Stimulated activated effector memory CD8-positive, alpha-beta T cell treated with anti-CD3 and anti-CD28 coated beads, Interleukin-12 subunit alpha, Interleukin-12 subunit beta, amount 100 ng/mL, for 72 hours (primary cell): ENCODE data around the gene MLNR.

Experiments
- ATAC-seq: fragments of 150-1000 bp; cut with Tn5 transposase; 2 replicates; pipeline ENCODE4 v1.10.0; 2021
- DNase-seq, 2 donors: peaks; one replicate each; pipeline ENCODE4 v3.0.0; 2021 to 2022; ENCODE audit warnings: low spot score in 2 of 2
- H3K27ac Mint-ChIP-seq: one replicate; pipeline ENCODE4 v1.8.0; 2022; ENCODE audit warnings: mild to moderate bottlenecking, mixed read lengths
- H3K36me3 Mint-ChIP-seq: one replicate; pipeline ENCODE4 v1.8.0; 2022; ENCODE audit warnings: mild to moderate bottlenecking, mixed read lengths
- H3K4me1 Mint-ChIP-seq: one replicate; pipeline ENCODE4 v1.8.0; 2022; ENCODE audit warnings: mixed read lengths
- H3K4me3 Mint-ChIP-seq: one replicate; pipeline ENCODE4 v1.8.0; 2022; ENCODE audit warnings: mild to moderate bottlenecking, mixed read lengths
- H3K9me3 Mint-ChIP-seq: one replicate; pipeline ENCODE4 v1.8.0; 2022; ENCODE audit warnings: mixed read lengths

MLNR gene

GRCh38 chr13:49248622-49249002 lies 28.5 kb downstream of the MLNR start:
- no peak for ATAC-seq
- peak in 1 of 2 donors; percentile 59 for DNase-seq
- Mint-ChIP-seq H3K9me3 (no peaks in the 10 kb centered on the region), H3K36me3 (peaks cover 18% of the 10 kb centered on the region), H3K4me3 (peak overlapping the region; percentile 97), H3K27ac (peak overlapping the region; percentile 98), H3K4me1 (peaks cover 32% of the 10 kb centered on the region)

GRCh38 chr13:49251326-49251725 lies 31.2 kb downstream of the MLNR start:
- H3K27ac Mint-ChIP-seq = no peak overlapping the region
- no peak for ATAC-seq
- H3K4me3 Mint-ChIP-seq = no peak overlapping the region
- peaks cover 49% of the 10 kb centered on the region for H3K4me1 Mint-ChIP-seq
- H3K36me3 Mint-ChIP-seq = peaks cover 31% of the 10 kb centered on the region
- no peaks in the 10 kb centered on the region for H3K9me3 Mint-ChIP-seq
- DNase-seq = no peak

GRCh38 chr13:49253310-49253709 lies 33.2 kb downstream of the MLNR start:
- H3K4me3 Mint-ChIP-seq = no peak overlapping the region
- peaks cover 41% of the 10 kb centered on the region for H3K4me1 Mint-ChIP-seq
- H3K36me3 Mint-ChIP-seq = peaks cover 30% of the 10 kb centered on the region
- ATAC-seq (peak; percentile 61), DNase-seq (no peak)
- no peaks in the 10 kb centered on the region for H3K9me3 Mint-ChIP-seq
- peak overlapping the region; percentile 43 for H3K27ac Mint-ChIP-seq

GRCh38 chr13:49254007-49254406 lies 33.9 kb downstream of the MLNR start:
- ATAC-seq (no peak), DNase-seq (no peak)
- no peak overlapping the region for H3K4me3 Mint-ChIP-seq
- H3K9me3 Mint-ChIP-seq = no peaks in the 10 kb centered on the region
- peak overlapping the region; percentile 43 for H3K27ac Mint-ChIP-seq
- peaks cover 34% of the 10 kb centered on the region for H3K4me1 Mint-ChIP-seq
- H3K36me3 Mint-ChIP-seq = peaks cover 31% of the 10 kb centered on the region

- no peaks in the 10 kb centered on the region for H3K9me3 Mint-ChIP-seq
- no peak overlapping the region for H3K4me3 Mint-ChIP-seq
- no peak overlapping the region for H3K27ac Mint-ChIP-seq
- H3K36me3 Mint-ChIP-seq = peaks cover 33% of the 10 kb centered on the region
- peaks cover 22% of the 10 kb centered on the region for H3K4me1 Mint-ChIP-seq
- DNase-seq (no peak), ATAC-seq (no peak)
Observed at GRCh38 chr13:49256841-49257240, 36.7 kb downstream of the MLNR start.

GRCh38 chr13:49258089-49258796 lies 38.1 kb downstream of the MLNR start:
- DNase-seq (no peak), ATAC-seq (no peak)
- peaks cover 40% of the 10 kb centered on the region for H3K36me3 Mint-ChIP-seq
- H3K27ac Mint-ChIP-seq = peak overlapping the region; percentile 54
- no peaks in the 10 kb centered on the region for H3K9me3 Mint-ChIP-seq
- H3K4me1 Mint-ChIP-seq = peaks cover 25% of the 10 kb centered on the region
- H3K4me3 Mint-ChIP-seq = peak overlapping the region; percentile 60

GRCh38 chr13:49259586-49259985 lies 39.4 kb downstream of the MLNR start:
- Mint-ChIP-seq H3K4me1 (peaks cover 15% of the 10 kb centered on the region), H3K4me3 (no peak overlapping the region), H3K36me3 (peaks cover 40% of the 10 kb centered on the region), H3K9me3 (no peaks in the 10 kb centered on the region), H3K27ac (peak overlapping the region; percentile 17)
- no peak for DNase-seq
- no peak for ATAC-seq

- no peak overlapping the region for H3K4me3 Mint-ChIP-seq
- no peak overlapping the region for H3K27ac Mint-ChIP-seq
- H3K9me3 Mint-ChIP-seq = no peaks in the 10 kb centered on the region
- peaks cover 6% of the 10 kb centered on the region for H3K4me1 Mint-ChIP-seq
- no peak for DNase-seq
- peaks cover 35% of the 10 kb centered on the region for H3K36me3 Mint-ChIP-seq
- peak; percentile 79 for ATAC-seq
Observed at GRCh38 chr13:49262634-49263033, 42.5 kb downstream of the MLNR start.

GRCh38 chr13:49265822-49266221 lies 45.7 kb downstream of the MLNR start:
- ATAC-seq (no peak), DNase-seq (no peak)
- H3K36me3 Mint-ChIP-seq = peaks cover 39% of the 10 kb centered on the region
- H3K4me1 Mint-ChIP-seq = peaks cover 7% of the 10 kb centered on the region
- H3K27ac Mint-ChIP-seq = no peak overlapping the region
- no peaks in the 10 kb centered on the region for H3K9me3 Mint-ChIP-seq
- no peak overlapping the region for H3K4me3 Mint-ChIP-seq

GRCh38 chr13:49271264-49271663 lies 51.1 kb downstream of the MLNR start:
- DNase-seq (no peak), ATAC-seq (peak; percentile 95)
- no peak overlapping the region for H3K27ac Mint-ChIP-seq
- H3K4me3 Mint-ChIP-seq = no peak overlapping the region
- H3K9me3 Mint-ChIP-seq = no peaks in the 10 kb centered on the region
- peaks cover 6% of the 10 kb centered on the region for H3K4me1 Mint-ChIP-seq
- peaks cover 31% of the 10 kb centered on the region for H3K36me3 Mint-ChIP-seq
